Stomach smooth muscle (tissue), 2 donors: ENCODE measurements around the gene DIAPH2.

Source experiments
- H3K27ac ChIP-seq: one replicate; pipeline ENCODE4 v1.7.0; 2013; ENCODE audit warnings: mild to moderate bottlenecking, low read length, inconsistent platforms
- H3K27me3 ChIP-seq, 2 donors: one replicate each; pipeline ENCODE4 v1.7.0; 2013; ENCODE audit warnings: low read length in 2 of 2; ENCODE audit not compliant: insufficient read depth in 2 of 2, control insufficient read depth in 1 of 2
- H3K36me3 ChIP-seq, 2 donors: one replicate each; pipeline ENCODE4 v1.7.0; 2013; ENCODE audit warnings: low read length in 2 of 2; ENCODE audit not compliant: control insufficient read depth in 2 of 2, insufficient read depth in 2 of 2
- H3K4me1 ChIP-seq: one replicate; pipeline ENCODE4 v1.7.0; 2013; ENCODE audit warnings: low read length; ENCODE audit not compliant: control insufficient read depth, insufficient read depth
- H3K4me3 ChIP-seq, 2 donors: one replicate each; pipeline ENCODE4 v1.7.0; 2013; ENCODE audit warnings: low read length in 2 of 2
- H3K9ac ChIP-seq, 2 donors: one replicate each; pipeline ENCODE4 v1.7.0; 2013; ENCODE audit warnings: low read length in 2 of 2, mild to moderate bottlenecking in 1 of 2
- H3K9me3 ChIP-seq, 2 donors: one replicate each; pipeline ENCODE4 v1.7.0; 2013; ENCODE audit warnings: low read length in 2 of 2; ENCODE audit not compliant: control insufficient read depth in 2 of 2
- donor health status: healthy.
- donor health status: Pancreatic carcinoma.

Gene DIAPH2

GRCh38 chrX:96929036-96929435 lies 244.4 kb downstream of the DIAPH2 start:
- Histone ChIP-seq H3K4me3 (no peak overlapping the region), H3K27me3 (no peaks in the 10 kb centered on the region), H3K27ac (no peak overlapping the region), H3K9me3 (no peaks in the 10 kb centered on the region), H3K9ac (no peak overlapping the region), H3K36me3 (no peaks in the 10 kb centered on the region), H3K4me1 (no peaks in the 10 kb centered on the region)

- no peaks in the 10 kb centered on the region for H3K36me3 ChIP-seq
These were observed 273.1 kb downstream of the DIAPH2 start for GRCh38 chrX:96957718-96958117.

GRCh38 chrX:96971812-96972211 lies 287.2 kb downstream of the DIAPH2 start:
- Histone ChIP-seq H3K27ac (no peak overlapping the region), H3K27me3 (no peaks in the 10 kb centered on the region), H3K36me3 (no peaks in the 10 kb centered on the region), H3K9ac (no peak overlapping the region), H3K4me3 (no peak overlapping the region), H3K4me1 (no peaks in the 10 kb centered on the region), H3K9me3 (no peaks in the 10 kb centered on the region)

More at GRCh38 chrX:96957718-96958117, 273.1 kb downstream of the DIAPH2 start:
- Histone ChIP-seq H3K4me3 (no peak overlapping the region), H3K27me3 (no peaks in the 10 kb centered on the region), H3K9ac (no peak overlapping the region), H3K27ac (no peak overlapping the region), H3K9me3 (no peaks in the 10 kb centered on the region), H3K4me1 (no peaks in the 10 kb centered on the region)

GRCh38 chrX:96978906-96979305 lies 294.3 kb downstream of the DIAPH2 start:
- Histone ChIP-seq H3K4me1 (no peaks in the 10 kb centered on the region), H3K9ac (no peak overlapping the region), H3K9me3 (no peaks in the 10 kb centered on the region), H3K4me3 (no peak overlapping the region), H3K27ac (no peak overlapping the region), H3K27me3 (peaks cover 0 to 3% of the 10 kb centered on the region in 2 donors), H3K36me3 (peaks cover 0 to 3% of the 10 kb centered on the region in 2 donors)

GRCh38 chrX:96979766-96980165 lies 295.1 kb downstream of the DIAPH2 start:
- Histone ChIP-seq H3K27ac (no peak overlapping the region), H3K9ac (no peak overlapping the region), H3K27me3 (peaks cover 0 to 3% of the 10 kb centered on the region in 2 donors), H3K4me3 (no peak overlapping the region), H3K9me3 (no peaks in the 10 kb centered on the region), H3K36me3 (peaks cover 0 to 3% of the 10 kb centered on the region in 2 donors), H3K4me1 (no peaks in the 10 kb centered on the region)

- Histone ChIP-seq H3K9ac (no peak overlapping the region), H3K27ac (no peak overlapping the region), H3K4me1 (no peaks in the 10 kb centered on the region), H3K9me3 (no peaks in the 10 kb centered on the region), H3K4me3 (no peak overlapping the region), H3K27me3 (peaks cover 0 to 3% of the 10 kb centered on the region in 2 donors), H3K36me3 (peaks cover 0 to 3% of the 10 kb centered on the region in 2 donors)
These were observed 297.5 kb downstream of the DIAPH2 start for GRCh38 chrX:96982161-96982560.

- H3K27me3 ChIP-seq, result no peaks in the 10 kb centered on the region
- no peak overlapping the region for H3K9ac ChIP-seq
- H3K4me1 ChIP-seq, result no peaks in the 10 kb centered on the region
- H3K9me3 ChIP-seq, result no peaks in the 10 kb centered on the region
- no peak overlapping the region for H3K27ac ChIP-seq
- H3K36me3 ChIP-seq, result peaks cover 0 to 2% of the 10 kb centered on the region in 2 donors
- H3K4me3 ChIP-seq, result no peak overlapping the region
These were observed 299.9 kb downstream of the DIAPH2 start for GRCh38 chrX:96984538-96984937.

- no peak overlapping the region for H3K27ac ChIP-seq
- H3K36me3 ChIP-seq, result no peaks in the 10 kb centered on the region
- no peaks in the 10 kb centered on the region for H3K9me3 ChIP-seq
- H3K4me3 ChIP-seq, result no peak overlapping the region
- H3K9ac ChIP-seq, result no peak overlapping the region
- no peaks in the 10 kb centered on the region for H3K4me1 ChIP-seq
- H3K27me3 ChIP-seq, result no peaks in the 10 kb centered on the region
These were observed 300.4 kb downstream of the DIAPH2 start for GRCh38 chrX:96985046-96985445.

- no peak overlapping the region for H3K9ac ChIP-seq
- no peak overlapping the region for H3K4me3 ChIP-seq
- H3K27ac ChIP-seq, result no peak overlapping the region
- H3K36me3 ChIP-seq, result no peaks in the 10 kb centered on the region
- H3K4me1 ChIP-seq, result no peaks in the 10 kb centered on the region
- no peaks in the 10 kb centered on the region for H3K9me3 ChIP-seq
- no peaks in the 10 kb centered on the region for H3K27me3 ChIP-seq
These were observed 302.6 kb downstream of the DIAPH2 start for GRCh38 chrX:96987228-96987627.

- H3K36me3 ChIP-seq, result no peaks in the 10 kb centered on the region
- H3K9me3 ChIP-seq, result no peaks in the 10 kb centered on the region
- H3K4me3 ChIP-seq, result no peak overlapping the region
- no peak overlapping the region for H3K27ac ChIP-seq
- H3K4me1 ChIP-seq, result no peaks in the 10 kb centered on the region
- H3K27me3 ChIP-seq, result no peaks in the 10 kb centered on the region
- no peak overlapping the region for H3K9ac ChIP-seq
These were observed 305.4 kb downstream of the DIAPH2 start for GRCh38 chrX:96989830-96990571.

GRCh38 chrX:96994093-96994492 lies 309.5 kb downstream of the DIAPH2 start:
- H3K4me3 ChIP-seq, result no peak overlapping the region
- H3K9me3 ChIP-seq, result no peaks in the 10 kb centered on the region
- no peaks in the 10 kb centered on the region for H3K4me1 ChIP-seq
- no peak overlapping the region for H3K27ac ChIP-seq
- no peaks in the 10 kb centered on the region for H3K27me3 ChIP-seq
- no peaks in the 10 kb centered on the region for H3K36me3 ChIP-seq
- H3K9ac ChIP-seq, result no peak overlapping the region
